HG03064 (cell line): ENCODE measurements around the gene HCFC1.
A peak's percentile ranks its signal among the peaks of the same experiment; 100 is the strongest.

ENCODE experiments used
- ATAC-seq: cut with Tn5 transposase; IDR thresholded peaks from one replicate; pipeline ENCODE4 v1.9.1; 2021; ENCODE audit warnings: low read depth; ENCODE audit not compliant: unreplicated experiment

The HCFC1 gene

GRCh38 chrX:153926858-153927671, 44.6 kb downstream of the HCFC1 start:
- ATAC-seq = peak; percentile 40

GRCh38 chrX:153926552-153926857, 45.1 kb downstream of the HCFC1 start:
- ATAC-seq = no peak

- no peak for ATAC-seq
These were observed 45.7 kb downstream of the HCFC1 start, which contains the start of gene ARHGAP4 for GRCh38 chrX:153925739-153926551. TSS of gene ARHGAP4 (minus strand) at chrX:153926264. CDS start at chrX:153926202, 62 bp downstream.

GRCh38 chrX:153925387-153925738, 46.3 kb downstream of the HCFC1 start:
- ATAC-seq = no peak

GRCh38 chrX:153924149-153924861, 47.3 kb downstream of the HCFC1 start:
- ATAC-seq = no peak

GRCh38 chrX:153922932-153923857, 48.4 kb downstream of the HCFC1 start:
- no peak for ATAC-seq

GRCh38 chrX:153921511-153922446, 49.8 kb downstream of the HCFC1 start:
- ATAC-seq = no peak

GRCh38 chrX:153921070-153921469, 50.5 kb downstream of the HCFC1 start:
- ATAC-seq = no peak

- no peak for ATAC-seq
These were observed 51.1 kb downstream of the HCFC1 start for GRCh38 chrX:153920546-153920945.

GRCh38 chrX:153919281-153919680, 52.3 kb downstream of the HCFC1 start:
- ATAC-seq = no peak

GRCh38 chrX:153917869-153918268, 53.7 kb downstream of the HCFC1 start:
- no peak for ATAC-seq

GRCh38 chrX:153913701-153914100, 57.9 kb downstream of the HCFC1 start:
- no peak for ATAC-seq

- ATAC-seq = no peak
These were observed 58.4 kb downstream of the HCFC1 start for GRCh38 chrX:153913211-153913610.

- ATAC-seq = no peak
These were observed 59.8 kb downstream of the HCFC1 start for GRCh38 chrX:153911798-153912197.

GRCh38 chrX:153910446-153910845, 61.2 kb downstream of the HCFC1 start:
- ATAC-seq = no peak

GRCh38 chrX:153909980-153910360, 61.6 kb downstream of the HCFC1 start:
- no peak for ATAC-seq

- ATAC-seq = no peak
These were observed 62.3 kb downstream of the HCFC1 start for GRCh38 chrX:153909024-153909979.

GRCh38 chrX:153908219-153908860, 63.3 kb downstream of the HCFC1 start:
- ATAC-seq = no peak
